Measurements from ENCODE around the gene ACTBL2.

ACTBL2 gene

GRCh38 chr5:57437976-57438805 lies 44.4 kb downstream of the ACTBL2 start:
- Histone ChIP-seq H3K9me3 (ENCODE audit: low read depth, low read length) (no peaks in the 10 kb centered on the region), H3K9ac (ENCODE audit: insufficient read length) (no peak overlapping the region), H3K27ac (no peak overlapping the region), H3K36me3 (ENCODE audit: insufficient read depth, low read length) (no peaks in the 10 kb centered on the region), H3K4me3 (no peak overlapping the region)
- TF ChIP-seq POLR2AphosphoS5 (IDR thresholded peaks at IDR 0.05; ENCODE audit: borderline replicate concordance, low read depth, low read length): no peak
- TF ChIP-seq FOXP2 (optimal IDR thresholded peaks at IDR 0.05; ENCODE audit: control extremely low read depth, extremely low read length, insufficient read depth): no peak
- TF ChIP-seq EZH2 (IDR thresholded peaks at IDR 0.05): no peak
- DNase-seq (ENCODE audit: low read depth, low spot score): no peak

DNA sequence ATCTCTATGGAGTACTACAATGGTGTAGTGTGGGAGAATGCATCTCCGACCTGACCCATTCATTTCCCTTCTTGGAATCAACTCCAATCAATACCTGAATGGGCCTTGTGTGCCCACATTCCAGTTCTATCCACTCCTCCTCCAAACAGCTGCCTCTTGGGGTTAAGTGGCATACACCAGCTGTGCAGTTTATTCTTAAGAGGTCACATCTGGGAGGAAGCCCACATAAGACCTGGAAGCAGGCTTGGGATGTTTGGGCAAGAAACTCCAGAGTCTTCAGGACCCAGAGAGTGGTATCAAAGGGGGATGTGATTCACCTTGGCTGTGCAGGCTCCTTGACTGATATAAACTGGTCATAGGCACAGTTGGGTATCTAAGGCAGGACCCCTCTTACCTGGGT lies 46.0 kb downstream of the ACTBL2 start:
- no peak overlapping the region for H3K4me3 ChIP-seq
- DNase-seq (ENCODE audit: low read depth, low spot score): no peak
- no peaks in the 10 kb centered on the region for H3K36me3 ChIP-seq (ENCODE audit: insufficient read depth, low read length)
- TF ChIP-seq EZH2 (IDR thresholded peaks at IDR 0.05): no peak
- no peak for TF ChIP-seq POLR2AphosphoS5 (IDR thresholded peaks at IDR 0.05; ENCODE audit: borderline replicate concordance, low read depth, low read length)
- no peak for TF ChIP-seq FOXP2 (optimal IDR thresholded peaks at IDR 0.05; ENCODE audit: control extremely low read depth, extremely low read length, insufficient read depth)
- no peaks in the 10 kb centered on the region for H3K9me3 ChIP-seq (ENCODE audit: low read depth, low read length)
- H3K9ac ChIP-seq (ENCODE audit: insufficient read length): no peak overlapping the region
- H3K27ac ChIP-seq: no peak overlapping the region

- TF ChIP-seq POLR2AphosphoS5 (IDR thresholded peaks at IDR 0.05; ENCODE audit: borderline replicate concordance, low read depth, low read length) (no peak), FOXP2 (optimal IDR thresholded peaks at IDR 0.05; ENCODE audit: control extremely low read depth, extremely low read length, insufficient read depth) (no peak), EZH2 (IDR thresholded peaks at IDR 0.05) (no peak)
- Histone ChIP-seq H3K36me3 (ENCODE audit: insufficient read depth, low read length) (no peaks in the 10 kb centered on the region), H3K27ac (no peak overlapping the region), H3K9me3 (ENCODE audit: low read depth, low read length) (no peaks in the 10 kb centered on the region), H3K9ac (ENCODE audit: insufficient read length) (no peak overlapping the region), H3K4me3 (no peak overlapping the region)
- DNase-seq (ENCODE audit: low read depth, low spot score): no peak
Measured at GRCh38 chr5:57435701-57436134, 46.9 kb downstream of the ACTBL2 start.

DNA sequence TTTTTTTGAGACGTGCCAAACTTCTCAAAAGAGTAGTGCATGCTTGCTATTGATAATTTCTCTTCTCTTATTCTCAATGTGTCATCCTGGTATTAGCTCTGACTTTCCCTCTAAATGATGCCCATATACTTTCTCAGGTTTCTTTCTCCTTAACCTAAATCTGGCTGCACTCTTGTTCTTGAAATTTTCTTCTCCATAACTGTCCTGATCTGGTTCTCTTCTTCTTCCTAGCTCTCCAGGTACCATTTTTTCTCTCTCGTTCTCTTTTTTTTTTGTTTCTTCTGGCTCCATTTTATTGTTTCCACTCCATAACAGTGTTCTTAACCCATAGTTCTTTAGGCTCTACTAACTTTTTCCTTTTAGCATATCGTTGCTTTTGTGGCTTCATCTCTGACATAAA lies 47.9 kb downstream of the ACTBL2 start:
- no peak overlapping the region for H3K27ac ChIP-seq
- DNase-seq (ENCODE audit: low read depth, low spot score): no peak

DNA sequence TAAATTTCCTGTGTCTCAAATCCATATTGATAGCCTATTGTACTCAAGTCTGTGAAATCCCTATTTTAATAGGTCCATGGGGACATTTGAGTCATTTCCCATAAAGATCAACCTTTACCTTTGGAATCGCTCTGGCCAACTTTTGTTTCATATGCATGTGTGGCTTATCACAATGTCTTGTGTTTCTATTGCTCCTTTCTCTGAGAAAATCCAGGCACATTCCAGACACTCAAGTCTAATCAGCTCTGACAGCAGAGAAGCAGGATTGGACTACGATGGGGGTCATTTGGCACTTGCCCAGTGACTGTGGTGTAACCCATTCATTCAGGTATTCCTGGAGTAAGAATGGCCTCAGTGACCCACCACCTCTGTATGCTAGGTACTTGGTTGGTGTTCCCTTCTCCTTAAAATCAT lies 48.4 kb downstream of the ACTBL2 start:
- Histone ChIP-seq H3K27ac (no peak overlapping the region), H3K4me3 (no peak overlapping the region), H3K36me3 (ENCODE audit: insufficient read depth, low read length) (no peaks in the 10 kb centered on the region), H3K9me3 (ENCODE audit: low read depth, low read length) (no peaks in the 10 kb centered on the region), H3K9ac (ENCODE audit: insufficient read length) (no peak overlapping the region)
- TF ChIP-seq EZH2 (IDR thresholded peaks at IDR 0.05): no peak
- no peak for TF ChIP-seq FOXP2 (optimal IDR thresholded peaks at IDR 0.05; ENCODE audit: control extremely low read depth, extremely low read length, insufficient read depth)
- TF ChIP-seq POLR2AphosphoS5 (IDR thresholded peaks at IDR 0.05; ENCODE audit: borderline replicate concordance, low read depth, low read length): no peak
- DNase-seq (ENCODE audit: low read depth, low spot score): no peak

More for the DNA sequence above, 47.9 kb downstream of the ACTBL2 start:
- Histone ChIP-seq H3K9ac (ENCODE audit: insufficient read length) (no peak overlapping the region), H3K36me3 (ENCODE audit: insufficient read depth, low read length) (no peaks in the 10 kb centered on the region), H3K9me3 (ENCODE audit: low read depth, low read length) (no peaks in the 10 kb centered on the region), H3K4me3 (no peak overlapping the region)
- TF ChIP-seq FOXP2 (optimal IDR thresholded peaks at IDR 0.05; ENCODE audit: control extremely low read depth, extremely low read length, insufficient read depth): no peak
- TF ChIP-seq POLR2AphosphoS5 (IDR thresholded peaks at IDR 0.05; ENCODE audit: borderline replicate concordance, low read depth, low read length): no peak
- no peak for TF ChIP-seq EZH2 (IDR thresholded peaks at IDR 0.05)

- Histone ChIP-seq H3K9ac (ENCODE audit: insufficient read length) (no peak overlapping the region), H3K36me3 (ENCODE audit: insufficient read depth, low read length) (no peaks in the 10 kb centered on the region), H3K27ac (no peak overlapping the region), H3K9me3 (ENCODE audit: low read depth, low read length) (no peaks in the 10 kb centered on the region), H3K4me3 (no peak overlapping the region)
- TF ChIP-seq EZH2 (IDR thresholded peaks at IDR 0.05) (no peak), POLR2AphosphoS5 (IDR thresholded peaks at IDR 0.05; ENCODE audit: borderline replicate concordance, low read depth, low read length) (no peak), FOXP2 (optimal IDR thresholded peaks at IDR 0.05; ENCODE audit: control extremely low read depth, extremely low read length, insufficient read depth) (no peak)
- no peak for DNase-seq (ENCODE audit: low read depth, low spot score)
Measured at GRCh38 chr5:57432876-57433275, 49.7 kb downstream of the ACTBL2 start.

- no peak overlapping the region for H3K9ac ChIP-seq (ENCODE audit: insufficient read length)
- TF ChIP-seq EZH2 (IDR thresholded peaks at IDR 0.05): no peak
- TF ChIP-seq POLR2AphosphoS5 (IDR thresholded peaks at IDR 0.05; ENCODE audit: borderline replicate concordance, low read depth, low read length): no peak
- TF ChIP-seq FOXP2 (optimal IDR thresholded peaks at IDR 0.05; ENCODE audit: control extremely low read depth, extremely low read length, insufficient read depth): no peak
Measured at GRCh38 chr5:57431759-57432158, 50.9 kb downstream of the ACTBL2 start.

More at GRCh38 chr5:57431759-57432158, 50.9 kb downstream of the ACTBL2 start:
- H3K4me3 ChIP-seq: no peak overlapping the region
- no peaks in the 10 kb centered on the region for H3K36me3 ChIP-seq (ENCODE audit: insufficient read depth, low read length)
- peak overlapping the region; percentile 44; the same call in 1 of the 2 replicates for H3K27ac ChIP-seq
- H3K9me3 ChIP-seq (ENCODE audit: low read depth, low read length): no peaks in the 10 kb centered on the region
- DNase-seq (ENCODE audit: low read depth, low spot score): no peak

All from SK-N-MC (cell line).